HepG2 (cell line): ENCODE measurements around the gene NNAT. TPM values are rescaled to one million over a fixed set of nuclear protein-coding genes. Genes with fewer than 3 reads are reported as not detected.

Experiments used
- FOXK1 ChIP-seq: sonication (generic); formaldehyde crosslinking; IDR thresholded peaks from 2 replicates; pipeline ENCODE4 v1.4.0; 2020; ENCODE audit warnings: low read depth, missing genetic modification reagents, borderline replicate concordance
- NFKB2 ChIP-seq: sonication (generic); formaldehyde crosslinking; IDR thresholded peaks from 2 replicates; pipeline ENCODE4 v1.4.0; 2020; ENCODE audit warnings: missing genetic modification reagents, borderline replicate concordance
- ZNF232 ChIP-seq: sonication (generic); formaldehyde crosslinking; IDR thresholded peaks from 2 replicates; pipeline ENCODE4 v1.4.0; 2020; ENCODE audit warnings: missing genetic modification reagents, borderline replicate concordance
- ZNF782 ChIP-seq: sonication (generic); formaldehyde crosslinking; IDR thresholded peaks from 2 replicates; pipeline ENCODE4 v1.4.0; 2020; ENCODE audit warnings: missing genetic modification reagents, mild to moderate bottlenecking, borderline replicate concordance
- polyA plus RNA-seq, 8 experiments: library from polyadenylated mRNA; depleted of rRNA in 3 of 8; stranded (reverse) in 7 of 8; unstranded in 1 of 8; fragments of >200 nt; fragmentation: Illumina TruSeq in 4 of 8; extraction: Trizol in 4 of 8; gene quantifications; 2 replicates each; pipeline versions ENCODE4 v1.2.1 to v1.2.3, GENCODE V29; 2011 to 2016; ENCODE audit warnings: low read depth in 4 of 8, missing spikeins in 1 of 8, mixed read lengths in 1 of 8; ENCODE audit not compliant: insufficient read depth in 1 of 8
- total RNA-seq, 5 experiments: library from RNA; depleted of rRNA; stranded (reverse); fragments of >200 nt; fragmentation: Illumina TruSeq; extraction: Trizol; gene quantifications; 2 replicates each; pipeline ENCODE4 v1.2.3, GENCODE V29; 2016; ENCODE audit warnings: low read depth in 1 of 5
- TF ChIP-seq, protein P1 (sequence below): sonication (generic); formaldehyde crosslinking; IDR thresholded peaks from 2 replicates; pipeline ENCODE4 v1.4.0; 2020; ENCODE audit warnings: mild to moderate bottlenecking, missing genetic modification reagents, borderline replicate concordance
- TF ChIP-seq, protein P2 (sequence below): sonication (generic); formaldehyde crosslinking; IDR thresholded peaks from 2 replicates; pipeline ENCODE4 v1.4.0; 2020; ENCODE audit warnings: missing genetic modification reagents
- TF ChIP-seq, protein P3 (sequence below): sonication (generic); formaldehyde crosslinking; IDR thresholded peaks from one replicate; pipeline ENCODE4 v1.5.1; 2020; ENCODE audit warnings: mild to moderate bottlenecking, missing genetic modification reagents; ENCODE audit errors: not compliant biosample characterization
- TF ChIP-seq, protein P4 (sequence below): sonication (generic); formaldehyde crosslinking; IDR thresholded peaks from 2 replicates; pipeline ENCODE4 v1.4.0; 2020; ENCODE audit warnings: missing genetic modification reagents

Gene NNAT
- total and polyA plus RNA-seq, 2 of the 13 experiments (the other 11 are each of a cell fraction or from before 2014, with no cell fraction given) = not detected

DNA sequence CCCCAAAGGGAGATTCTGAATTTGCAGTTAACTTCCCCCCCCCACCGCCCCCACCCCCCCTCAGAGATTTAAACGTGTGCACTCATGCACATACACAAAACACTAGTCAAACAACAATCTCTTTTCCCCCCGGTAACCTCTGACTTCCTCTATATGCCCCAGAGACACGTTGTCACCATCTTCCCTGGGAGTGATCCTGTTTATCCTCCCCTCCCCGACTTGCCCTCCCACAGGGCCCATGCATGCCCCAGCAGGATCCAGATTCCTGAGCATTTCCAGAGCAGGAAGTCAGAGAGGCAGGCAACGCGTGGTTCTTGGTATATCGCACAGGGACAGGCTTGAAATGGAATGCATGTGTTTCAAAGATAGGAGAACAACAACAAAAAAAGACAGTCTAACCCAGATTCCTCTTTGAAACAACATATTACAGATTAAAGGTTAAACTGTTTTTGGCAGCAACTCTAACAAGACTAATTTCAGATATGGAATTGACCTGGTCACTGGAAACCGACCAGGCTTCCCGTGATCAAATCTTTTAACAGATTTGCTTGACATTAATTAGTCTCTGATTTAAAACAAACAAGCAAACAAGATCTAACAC is 5.3 kb downstream of the NNAT start (continued):
- TF ChIP-seq, protein P1, sequence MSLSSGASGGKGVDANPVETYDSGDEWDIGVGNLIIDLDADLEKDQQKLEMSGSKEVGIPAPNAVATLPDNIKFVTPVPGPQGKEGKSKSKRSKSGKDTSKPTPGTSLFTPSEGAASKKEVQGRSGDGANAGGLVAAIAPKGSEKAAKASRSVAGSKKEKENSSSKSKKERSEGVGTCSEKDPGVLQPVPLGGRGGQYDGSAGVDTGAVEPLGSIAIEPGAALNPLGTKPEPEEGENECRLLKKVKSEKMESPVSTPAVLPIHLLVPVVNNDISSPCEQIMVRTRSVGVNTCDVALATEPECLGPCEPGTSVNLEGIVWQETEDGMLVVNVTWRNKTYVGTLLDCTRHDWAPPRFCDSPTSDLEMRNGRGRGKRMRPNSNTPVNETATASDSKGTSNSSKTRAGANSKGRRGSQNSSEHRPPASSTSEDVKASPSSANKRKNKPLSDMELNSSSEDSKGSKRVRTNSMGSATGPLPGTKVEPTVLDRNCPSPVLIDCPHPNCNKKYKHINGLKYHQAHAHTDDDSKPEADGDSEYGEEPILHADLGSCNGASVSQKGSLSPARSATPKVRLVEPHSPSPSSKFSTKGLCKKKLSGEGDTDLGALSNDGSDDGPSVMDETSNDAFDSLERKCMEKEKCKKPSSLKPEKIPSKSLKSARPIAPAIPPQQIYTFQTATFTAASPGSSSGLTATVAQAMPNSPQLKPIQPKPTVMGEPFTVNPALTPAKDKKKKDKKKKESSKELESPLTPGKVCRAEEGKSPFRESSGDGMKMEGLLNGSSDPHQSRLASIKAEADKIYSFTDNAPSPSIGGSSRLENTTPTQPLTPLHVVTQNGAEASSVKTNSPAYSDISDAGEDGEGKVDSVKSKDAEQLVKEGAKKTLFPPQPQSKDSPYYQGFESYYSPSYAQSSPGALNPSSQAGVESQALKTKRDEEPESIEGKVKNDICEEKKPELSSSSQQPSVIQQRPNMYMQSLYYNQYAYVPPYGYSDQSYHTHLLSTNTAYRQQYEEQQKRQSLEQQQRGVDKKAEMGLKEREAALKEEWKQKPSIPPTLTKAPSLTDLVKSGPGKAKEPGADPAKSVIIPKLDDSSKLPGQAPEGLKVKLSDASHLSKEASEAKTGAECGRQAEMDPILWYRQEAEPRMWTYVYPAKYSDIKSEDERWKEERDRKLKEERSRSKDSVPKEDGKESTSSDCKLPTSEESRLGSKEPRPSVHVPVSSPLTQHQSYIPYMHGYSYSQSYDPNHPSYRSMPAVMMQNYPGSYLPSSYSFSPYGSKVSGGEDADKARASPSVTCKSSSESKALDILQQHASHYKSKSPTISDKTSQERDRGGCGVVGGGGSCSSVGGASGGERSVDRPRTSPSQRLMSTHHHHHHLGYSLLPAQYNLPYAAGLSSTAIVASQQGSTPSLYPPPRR = peak; percentile 62; the same call in 1 of the 2 replicates
- TF ChIP-seq ZNF232 (CRISPR knock-in tag) = peak; percentile 81; the same call in 1 of the 2 replicates
- TF ChIP-seq, protein P2, sequence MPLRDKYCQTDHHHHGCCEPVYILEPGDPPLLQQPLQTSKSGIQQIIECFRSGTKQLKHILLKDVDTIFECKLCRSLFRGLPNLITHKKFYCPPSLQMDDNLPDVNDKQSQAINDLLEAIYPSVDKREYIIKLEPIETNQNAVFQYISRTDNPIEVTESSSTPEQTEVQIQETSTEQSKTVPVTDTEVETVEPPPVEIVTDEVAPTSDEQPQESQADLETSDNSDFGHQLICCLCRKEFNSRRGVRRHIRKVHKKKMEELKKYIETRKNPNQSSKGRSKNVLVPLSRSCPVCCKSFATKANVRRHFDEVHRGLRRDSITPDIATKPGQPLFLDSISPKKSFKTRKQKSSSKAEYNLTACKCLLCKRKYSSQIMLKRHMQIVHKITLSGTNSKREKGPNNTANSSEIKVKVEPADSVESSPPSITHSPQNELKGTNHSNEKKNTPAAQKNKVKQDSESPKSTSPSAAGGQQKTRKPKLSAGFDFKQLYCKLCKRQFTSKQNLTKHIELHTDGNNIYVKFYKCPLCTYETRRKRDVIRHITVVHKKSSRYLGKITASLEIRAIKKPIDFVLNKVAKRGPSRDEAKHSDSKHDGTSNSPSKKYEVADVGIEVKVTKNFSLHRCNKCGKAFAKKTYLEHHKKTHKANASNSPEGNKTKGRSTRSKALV (CRISPR knock-in tag) = peak; percentile 60; the same call in 1 of the 2 replicates
- peak; percentile 45; the same call in 1 of the 2 replicates for TF ChIP-seq FOXK1 (CRISPR knock-in tag)
- no peak for TF ChIP-seq NFKB2 (CRISPR knock-in tag)
- TF ChIP-seq, protein P3, sequence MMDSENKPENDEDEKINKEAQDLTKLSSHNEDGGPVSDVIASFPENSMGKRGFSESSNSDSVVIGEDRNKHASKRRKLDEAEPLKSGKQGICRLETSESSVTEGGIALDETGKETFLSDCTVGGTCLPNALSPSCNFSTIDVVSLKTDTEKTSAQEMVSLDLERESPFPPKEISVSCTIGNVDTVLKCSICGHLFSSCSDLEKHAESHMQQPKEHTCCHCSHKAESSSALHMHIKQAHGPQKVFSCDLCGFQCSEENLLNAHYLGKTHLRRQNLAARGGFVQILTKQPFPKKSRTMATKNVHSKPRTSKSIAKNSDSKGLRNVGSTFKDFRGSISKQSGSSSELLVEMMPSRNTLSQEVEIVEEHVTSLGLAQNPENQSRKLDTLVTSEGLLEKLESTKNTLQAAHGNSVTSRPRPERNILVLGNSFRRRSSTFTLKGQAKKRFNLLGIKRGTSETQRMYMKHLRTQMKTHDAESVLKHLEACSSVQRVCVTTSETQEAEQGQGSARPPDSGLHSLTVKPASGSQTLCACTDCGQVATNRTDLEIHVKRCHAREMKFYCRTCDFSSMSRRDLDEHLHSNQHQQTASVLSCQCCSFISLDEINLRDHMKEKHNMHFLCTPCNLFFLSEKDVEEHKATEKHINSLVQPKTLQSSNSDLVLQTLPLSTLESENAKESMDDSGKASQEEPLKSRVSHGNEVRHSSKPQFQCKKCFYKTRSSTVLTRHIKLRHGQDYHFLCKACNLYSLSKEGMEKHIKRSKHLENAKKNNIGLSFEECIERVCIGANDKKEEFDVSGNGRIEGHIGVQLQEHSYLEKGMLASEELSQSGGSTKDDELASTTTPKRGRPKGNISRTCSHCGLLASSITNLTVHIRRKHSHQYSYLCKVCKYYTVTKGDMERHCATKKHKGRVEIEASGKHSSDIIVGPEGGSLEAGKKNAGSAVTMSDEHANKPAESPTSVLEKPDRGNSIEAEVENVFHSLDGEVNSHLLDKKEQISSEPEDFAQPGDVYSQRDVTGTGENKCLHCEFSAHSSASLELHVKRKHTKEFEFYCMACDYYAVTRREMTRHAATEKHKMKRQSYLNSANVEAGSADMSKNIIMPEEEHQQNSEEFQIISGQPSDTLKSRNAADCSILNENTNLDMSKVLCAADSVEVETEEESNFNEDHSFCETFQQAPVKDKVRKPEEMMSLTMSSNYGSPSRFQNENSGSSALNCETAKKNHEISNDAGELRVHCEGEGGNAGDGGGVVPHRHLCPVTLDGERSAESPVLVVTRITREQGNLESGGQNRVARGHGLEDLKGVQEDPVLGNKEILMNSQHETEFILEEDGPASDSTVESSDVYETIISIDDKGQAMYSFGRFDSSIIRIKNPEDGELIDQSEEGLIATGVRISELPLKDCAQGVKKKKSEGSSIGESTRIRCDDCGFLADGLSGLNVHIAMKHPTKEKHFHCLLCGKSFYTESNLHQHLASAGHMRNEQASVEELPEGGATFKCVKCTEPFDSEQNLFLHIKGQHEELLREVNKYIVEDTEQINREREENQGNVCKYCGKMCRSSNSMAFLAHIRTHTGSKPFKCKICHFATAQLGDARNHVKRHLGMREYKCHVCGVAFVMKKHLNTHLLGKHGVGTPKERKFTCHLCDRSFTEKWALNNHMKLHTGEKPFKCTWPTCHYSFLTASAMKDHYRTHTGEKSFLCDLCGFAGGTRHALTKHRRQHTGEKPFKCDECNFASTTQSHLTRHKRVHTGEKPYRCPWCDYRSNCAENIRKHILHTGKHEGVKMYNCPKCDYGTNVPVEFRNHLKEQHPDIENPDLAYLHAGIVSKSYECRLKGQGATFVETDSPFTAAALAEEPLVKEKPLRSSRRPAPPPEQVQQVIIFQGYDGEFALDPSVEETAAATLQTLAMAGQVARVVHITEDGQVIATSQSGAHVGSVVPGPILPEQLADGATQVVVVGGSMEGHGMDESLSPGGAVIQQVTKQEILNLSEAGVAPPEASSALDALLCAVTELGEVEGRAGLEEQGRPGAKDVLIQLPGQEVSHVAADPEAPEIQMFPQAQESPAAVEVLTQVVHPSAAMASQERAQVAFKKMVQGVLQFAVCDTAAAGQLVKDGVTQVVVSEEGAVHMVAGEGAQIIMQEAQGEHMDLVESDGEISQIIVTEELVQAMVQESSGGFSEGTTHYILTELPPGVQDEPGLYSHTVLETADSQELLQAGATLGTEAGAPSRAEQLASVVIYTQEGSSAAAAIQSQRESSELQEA (CRISPR knock-in tag) = no peak
- peak; percentile 66; the same call in 1 of the 2 replicates for TF ChIP-seq ZNF782 (CRISPR knock-in tag)
- TF ChIP-seq, protein P4, sequence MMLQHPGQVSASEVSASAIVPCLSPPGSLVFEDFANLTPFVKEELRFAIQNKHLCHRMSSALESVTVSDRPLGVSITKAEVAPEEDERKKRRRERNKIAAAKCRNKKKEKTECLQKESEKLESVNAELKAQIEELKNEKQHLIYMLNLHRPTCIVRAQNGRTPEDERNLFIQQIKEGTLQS (CRISPR knock-in tag) = no peak
